Esophagus squamous epithelium (tissue), 5 donors: ENCODE data around the gene SERPINB11. TPM values are rescaled to one million over a fixed set of nuclear protein-coding genes. Genes with fewer than 3 reads are reported as not detected.
"Not testable (repeated sequence)": the region's sequence is repeated elsewhere in the genome, so short reads cannot be mapped to it uniquely, and the experiment has no call there.

Experiments used
- DNase-seq: peaks from one replicate; lab custom pipeline; 2025; lab: John Stamatoyannopoulos, UW
- H3K27ac ChIP-seq, 4 donors: fragments of 200-600 bp; sonication (generic); one replicate each; pipeline ENCODE4 v1.5.1; 2016 to 2019; ENCODE audit warnings: mild to moderate bottlenecking in 1 of 4
- H3K27me3 ChIP-seq, 4 donors: fragments of 200-600 bp; sonication (generic); 1 replicate in 3 of 4; 2 replicates in 1 of 4; pipeline versions ENCODE4 v1.5.1 to v1.6.0; 2017 to 2021; ENCODE audit warnings: antibody characterized with exemption in 1 of 4
- H3K36me3 ChIP-seq, 3 donors: fragments of 200-600 bp; sonication (generic); one replicate each; pipeline ENCODE4 v1.5.1; 2016 to 2019
- H3K4me1 ChIP-seq, 3 donors: fragments of 200-600 bp; sonication (generic); one replicate each; pipeline ENCODE4 v1.5.1; 2017 to 2019
- H3K4me3 ChIP-seq, 4 donors: fragments of 200-600 bp; sonication (generic); 1 replicate in 3 of 4; 2 replicates in 1 of 4; pipeline ENCODE4 v1.5.1; 2016 to 2019; ENCODE audit warnings: mild to moderate bottlenecking in 2 of 4, moderate library complexity in 1 of 4
- H3K9me3 ChIP-seq, 3 donors: fragments of 200-600 bp; sonication (generic); one replicate each; pipeline ENCODE4 v1.5.1; 2016 to 2019
- CTCF ChIP-seq, 6 experiments: fragments of 450-650 bp in 4 of 6; fragments of 200-600 bp in 2 of 6; sonication (generic) in 2 of 6; IDR thresholded peaks; one replicate each; pipeline ENCODE4 v1.5.1; 2016 to 2019; ENCODE audit warnings: antibody characterized with exemption in 6 of 6, mild to moderate bottlenecking in 4 of 6, moderate library complexity in 4 of 6
- POLR2A ChIP-seq, 4 donors: fragments of 450-650 bp; IDR thresholded peaks; one replicate each; pipeline ENCODE4 v1.6.1; 2017; ENCODE audit warnings: antibody characterized with exemption in 4 of 4, mild to moderate bottlenecking in 4 of 4, moderate library complexity in 3 of 4
- WGBS, 2 donors: methylation state at CpG; one replicate each; pipeline ENCODE4 v1.1.5; 2018; 5-methylcytosine and 5-hydroxymethylcytosine counted together
- intact Hi-C: fragments of 100-400 bp; cut with DNase I; formaldehyde crosslinking; loops from one replicate; pipeline ENCODE4 v1.15.0; 2022
- total RNA-seq, 4 donors: library from RNA; depleted of rRNA; stranded (reverse); fragments of >200 nt; gene quantifications; one replicate each; pipeline ENCODE4 v1.1.0, GENCODE V29; 2016
- donor health status: DM: yes; HTN: yes; CAD: no.

The SERPINB11 gene
- total RNA-seq, 4 donors from 2014 or later = 2.1 to 85.9 (median 13.7) TPM

GRCh38 chr18:63758615-63759240 lies 56.0 kb downstream of the SERPINB11 start:
- WGBS, 2 donors = 78 to 83% methylated on average over 3 of the region's 3 CpGs
- Histone ChIP-seq H3K4me1 (no peaks in the 10 kb centered on the region), H3K27me3 (no peaks in the 10 kb centered on the region), H3K4me3 (no peak overlapping the region), H3K9me3 (peaks cover 0 to 15% (median 14%) of the 10 kb centered on the region in 3 donors), H3K27ac (no peak overlapping the region), H3K36me3 (no peaks in the 10 kb centered on the region)
- no peak for DNase-seq
- intact Hi-C loops = no loop called here
- TF ChIP-seq CTCF (IDR thresholded peaks at IDR 0.05) (no peak), POLR2A (IDR thresholded peaks at IDR 0.05) (no peak)

GRCh38 chr18:63759786-63760185 lies 57.0 kb downstream of the SERPINB11 start:
- H3K4me1 ChIP-seq, H3K27me3 ChIP-seq, H3K36me3 ChIP-seq, intact Hi-C loops, DNase-seq, H3K27ac ChIP-seq, H3K4me3 ChIP-seq: not testable (repeated sequence)
- 100% methylated on average over 1 to 2 of the region's 2 CpGs for WGBS, 2 donors
- H3K9me3 ChIP-seq = peaks cover 0 to 15% (median 14%) of the 10 kb centered on the region in 3 donors

GRCh38 chr18:63762518-63762917 lies 59.8 kb downstream of the SERPINB11 start:
- intact Hi-C loops = no loop called here
- H3K27me3 ChIP-seq = no peaks in the 10 kb centered on the region
- H3K36me3 ChIP-seq = no peaks in the 10 kb centered on the region
- TF ChIP-seq POLR2A (IDR thresholded peaks at IDR 0.05) (no peak), CTCF (IDR thresholded peaks at IDR 0.05) (no peak)
- 87 to 88% methylated on average over 1 of the region's 1 CpG for WGBS, 2 donors
- H3K27ac ChIP-seq = no peak overlapping the region
- no peak overlapping the region for H3K4me3 ChIP-seq
- DNase-seq = no peak
- no peaks in the 10 kb centered on the region for H3K4me1 ChIP-seq
- peaks cover 0 to 15% (median 14%) of the 10 kb centered on the region in 3 donors for H3K9me3 ChIP-seq

- no peak overlapping the region for H3K4me3 ChIP-seq
- H3K4me1 ChIP-seq = no peaks in the 10 kb centered on the region
- intact Hi-C loops = no loop called here
- WGBS, 2 donors = 65 to 72% methylated on average over 3 of the region's 3 CpGs
- no peaks in the 10 kb centered on the region for H3K36me3 ChIP-seq
- H3K27ac ChIP-seq = no peak overlapping the region
- H3K27me3 ChIP-seq = no peaks in the 10 kb centered on the region
- H3K9me3 ChIP-seq = peaks cover 0 to 15% (median 14%) of the 10 kb centered on the region in 3 donors
- DNase-seq = no peak
- no peak for TF ChIP-seq POLR2A (IDR thresholded peaks at IDR 0.05)
Observed at GRCh38 chr18:63763831-63764600, 61.3 kb downstream of the SERPINB11 start.

GRCh38 chr18:63765837-63766236 lies 63.1 kb downstream of the SERPINB11 start:
- Histone ChIP-seq H3K27ac (no peak overlapping the region), H3K4me3 (no peak overlapping the region), H3K36me3 (no peaks in the 10 kb centered on the region), H3K9me3 (peaks cover 0 to under 1% (median 0%) of the 10 kb centered on the region in 3 donors), H3K27me3 (no peaks in the 10 kb centered on the region), H3K4me1 (no peaks in the 10 kb centered on the region)
- 69 to 75% methylated on average over 2 of the region's 2 CpGs for WGBS, 2 donors
- intact Hi-C loops = no loop called here
- no peak for DNase-seq
- TF ChIP-seq CTCF (IDR thresholded peaks at IDR 0.05) (no peak), POLR2A (IDR thresholded peaks at IDR 0.05) (no peak)

Other genes starting within 250 kb of the SERPINB11 start
- 100 to 1,000 TPM; 204 to 363 (median 268) TPM for gene SERPINB5, start 226.0 kb upstream of the SERPINB11 start, total RNA-seq
- gene SERPINB12, start 160.6 kb upstream of the SERPINB11 start, total RNA-seq = 10 to 100 TPM in 1 of 4 donors, 1 to 10 TPM in 1, under 1 TPM in 1, not detected in 1; 0.76 to 13.2 (median 1.5) TPM
- 100 to 1,000 TPM; 168 to 354 (median 201) TPM for gene SERPINB13, start 115.6 kb upstream of the SERPINB11 start, total RNA-seq
- 100 to 1,000 TPM in 3 of 4 donors, 10 to 100 TPM in 1; 24.4 to 543 (median 216) TPM for gene SERPINB4, start 58.7 kb upstream of the SERPINB11 start, total RNA-seq
- gene SERPINB3, start 41.1 kb upstream of the SERPINB11 start, total RNA-seq = 1,000 to 10,000 TPM in 1 of 4 donors, 100 to 1,000 TPM in 3; 349 to 1,684 (median 789) TPM
- gene SERPINB7, start 72.5 kb downstream of the SERPINB11 start, total RNA-seq = 1 to 10 TPM in 2 of 4 donors, under 1 TPM in 1, not detected in 1; 0.21 to 1.6 (median 1.1) TPM
- 100 to 1,000 TPM; 138 to 309 (median 189) TPM for gene SERPINB2, start 184.7 kb downstream of the SERPINB11 start, total RNA-seq
- 1 to 10 TPM in 2 of 4 donors, under 1 TPM in 1, not detected in 1; 0.26 to 8.4 (median 1.4) TPM for gene SERPINB10, start 205.0 kb downstream of the SERPINB11 start, total RNA-seq
- under 1 TPM in 2 of 4 donors, not detected in 2; 0.18 to 0.19 TPM for gene HMSD, start 246.3 kb downstream of the SERPINB11 start, total RNA-seq